Right lobe of liver (tissue), 6 donors: ENCODE measurements around the gene IFI16. TPM values are rescaled to one million over a fixed set of nuclear protein-coding genes. Genes with fewer than 3 reads are reported as not detected.

Experiments used
- ATAC-seq, 4 donors: fragments of 200-7000 bp; cut with Tn5 transposase; one replicate each; pipeline ENCODE4 v1.9.1; 2020; ENCODE audit warnings: mild to moderate bottlenecking in 4 of 4, moderate library complexity in 4 of 4
- DNase-seq, 3 donors: peaks; one replicate each; pipeline ENCODE4 v3.0.0-alpha.2; 2020
- H3K27ac ChIP-seq, 3 donors: fragments of 200-600 bp; one replicate each; pipeline ENCODE4 v1.8.0; 2022
- H3K27me3 ChIP-seq, 2 donors: fragments of 200-600 bp; one replicate each; pipeline ENCODE4 v1.8.0; 2022
- H3K36me3 ChIP-seq, 4 donors: fragments of 200-600 bp; sonication (generic) in 1 of 4; one replicate each; pipeline versions ENCODE4 v1.5.1 to v1.8.0; 2017 to 2022; ENCODE audit warnings: control low read depth in 1 of 4
- H3K4me1 ChIP-seq, 4 donors: fragments of 200-600 bp; sonication (generic) in 1 of 4; one replicate each; pipeline versions ENCODE4 v1.5.1 to v1.8.0; 2017 to 2022; ENCODE audit warnings: control low read depth in 1 of 4
- H3K4me3 ChIP-seq, 3 donors: fragments of 200-600 bp; one replicate each; pipeline ENCODE4 v1.8.0; 2022
- H3K9me3 ChIP-seq, 4 donors: fragments of 200-600 bp; sonication (generic) in 1 of 4; one replicate each; pipeline versions ENCODE4 v1.5.1 to v1.8.0; 2017 to 2022; ENCODE audit warnings: control low read depth in 1 of 4
- CTCF ChIP-seq, 4 donors: fragments of 200-600 bp in 3 of 4; fragments of 450-650 bp in 1 of 4; IDR thresholded peaks; one replicate each; pipeline versions ENCODE4 v1.5.1 to v1.8.0; 2016 to 2022; ENCODE audit warnings: antibody characterized with exemption in 4 of 4, mild to moderate bottlenecking in 2 of 4
- POLR2A ChIP-seq: fragments of 450-650 bp; IDR thresholded peaks from one replicate; pipeline ENCODE4 v1.6.1; 2017; ENCODE audit warnings: antibody characterized with exemption, mild to moderate bottlenecking
- WGBS: methylation state at CpG from one replicate; pipeline ENCODE4 v1.1.6; 2018; ENCODE audit warnings: low coverage, low lambda C conversion rate; ENCODE audit not compliant: insufficient coverage; ENCODE audit errors: missing lambda C conversion rate; 5-methylcytosine and 5-hydroxymethylcytosine counted together
- intact Hi-C, 2 donors: fragments of 100-400 bp; cut with DNase I; formaldehyde crosslinking; loops; one replicate each; pipeline versions ENCODE4 v1.11.2 to v1.14.1; 2022
- total RNA-seq, 6 experiments: library from RNA; depleted of rRNA in 2 of 6; stranded (reverse); fragments of >200 nt in 2 of 6; fragmentation: NEBNext Ultra II Directional in 3 of 6; extraction: Animal tissue kit (Norgen Biotek cat#: 25700) in 3 of 6; gene quantifications; one replicate each; pipeline versions ENCODE4 v1.1.0 to v1.2.4, GENCODE V29; 2016 to 2023
- donor health status: DM: no; HTN: yes; CAD: no.
- donor health status: DM: no; HTN: no; CAD: no.
- donor health status: DM: no; HTN: no; CAD: no.
- donor health status: DM: no; HTN: yes; CAD: no.
- donor health status: DM: no; HTN: yes; CAD: no.

The IFI16 gene
- total RNA-seq, 6 experiments from 2014 or later: 3.3 to 20.3 (median 9.1) TPM

GRCh38 chr1:159055181-159055641 lies 45.5 kb downstream of the IFI16 start:
- DNase-seq (no peak), ATAC-seq (no peak)
- no peak overlapping the region for H3K27ac ChIP-seq
- no peaks in the 10 kb centered on the region for H3K9me3 ChIP-seq
- intact Hi-C loops: no loop called here
- H3K4me1 ChIP-seq: no peaks in the 10 kb centered on the region
- no peak for TF ChIP-seq POLR2A
- no peak for TF ChIP-seq CTCF (IDR thresholded peaks at IDR 0.05)
- H3K27me3 ChIP-seq: no peaks in the 10 kb centered on the region
- 58% methylated on average over 5 of the region's 5 CpGs for WGBS
- H3K36me3 ChIP-seq: peaks cover 0 to 11% (median 4%) of the 10 kb centered on the region in 4 donors
- no peak overlapping the region for H3K4me3 ChIP-seq

GRCh38 chr1:159056069-159056698 lies 46.5 kb downstream of the IFI16 start:
- Histone ChIP-seq H3K4me1 (no peaks in the 10 kb centered on the region), H3K9me3 (no peaks in the 10 kb centered on the region), H3K4me3 (no peak overlapping the region), H3K27me3 (no peaks in the 10 kb centered on the region), H3K36me3 (peaks cover 0 to 11% (median 4%) of the 10 kb centered on the region in 4 donors), H3K27ac (no peak overlapping the region)
- 57% methylated on average over 6 of the region's 7 CpGs for WGBS
- DNase-seq (no peak), ATAC-seq (no peak)
- TF ChIP-seq POLR2A (no peak), CTCF (IDR thresholded peaks at IDR 0.05) (no peak)
- intact Hi-C loops: no loop called here

- intact Hi-C loops: no loop called here
Measured at GRCh38 chr1:159058751-159059150, 49.0 kb downstream of the IFI16 start.

GRCh38 chr1:159065106-159065505 lies 55.4 kb downstream of the IFI16 start:
- no peak overlapping the region for H3K27ac ChIP-seq
- 92% methylated on average over 8 of the region's 8 CpGs for WGBS

More at GRCh38 chr1:159058751-159059150, 49.0 kb downstream of the IFI16 start:
- no peak overlapping the region for H3K4me3 ChIP-seq
- no peaks in the 10 kb centered on the region for H3K27me3 ChIP-seq
- TF ChIP-seq CTCF (IDR thresholded peaks at IDR 0.05) (no peak), POLR2A (no peak)
- 69% methylated on average over 6 of the region's 7 CpGs for WGBS
- no peaks in the 10 kb centered on the region for H3K9me3 ChIP-seq
- ATAC-seq (no peak), DNase-seq (no peak)
- H3K27ac ChIP-seq: no peak overlapping the region
- peaks cover 0 to 9% (median 2%) of the 10 kb centered on the region in 4 donors for H3K36me3 ChIP-seq
- H3K4me1 ChIP-seq: no peaks in the 10 kb centered on the region

More at GRCh38 chr1:159065106-159065505, 55.4 kb downstream of the IFI16 start:
- H3K4me3 ChIP-seq: no peak overlapping the region
- intact Hi-C loops: no loop called here
- H3K36me3 ChIP-seq: no peaks in the 10 kb centered on the region
- no peak for TF ChIP-seq POLR2A
- no peak for TF ChIP-seq CTCF (IDR thresholded peaks at IDR 0.05)
- DNase-seq: no peak
- no peaks in the 10 kb centered on the region for H3K27me3 ChIP-seq
- no peak for ATAC-seq
- H3K4me1 ChIP-seq: no peaks in the 10 kb centered on the region
- H3K9me3 ChIP-seq: no peaks in the 10 kb centered on the region
